GM12864 (cell line): ENCODE measurements around the gene FAM131A.

Experiments used
- DNase-seq: peaks from one replicate; pipeline ENCODE4 v3.0.0-alpha.2; 2011; ENCODE audit warnings: low read depth
- H3K4me3 ChIP-seq: 2 replicates; pipeline ENCODE4 v1.5.1; 2011; ENCODE audit warnings: mild to moderate bottlenecking, low read depth, low read length, control low read depth
- TF ChIP-seq, protein P1 (sequence below): IDR thresholded peaks from 2 replicates; pipeline ENCODE4 v1.5.1; 2011; ENCODE audit warnings: low read depth, mild to moderate bottlenecking, moderate library complexity, low read length, control low read depth, inconsistent platforms; ENCODE audit errors: missing control alignments

Gene FAM131A

GRCh38 chr3:184360929-184361531 is 23.6 kb downstream of the FAM131A start:
- TF ChIP-seq, protein P1, sequence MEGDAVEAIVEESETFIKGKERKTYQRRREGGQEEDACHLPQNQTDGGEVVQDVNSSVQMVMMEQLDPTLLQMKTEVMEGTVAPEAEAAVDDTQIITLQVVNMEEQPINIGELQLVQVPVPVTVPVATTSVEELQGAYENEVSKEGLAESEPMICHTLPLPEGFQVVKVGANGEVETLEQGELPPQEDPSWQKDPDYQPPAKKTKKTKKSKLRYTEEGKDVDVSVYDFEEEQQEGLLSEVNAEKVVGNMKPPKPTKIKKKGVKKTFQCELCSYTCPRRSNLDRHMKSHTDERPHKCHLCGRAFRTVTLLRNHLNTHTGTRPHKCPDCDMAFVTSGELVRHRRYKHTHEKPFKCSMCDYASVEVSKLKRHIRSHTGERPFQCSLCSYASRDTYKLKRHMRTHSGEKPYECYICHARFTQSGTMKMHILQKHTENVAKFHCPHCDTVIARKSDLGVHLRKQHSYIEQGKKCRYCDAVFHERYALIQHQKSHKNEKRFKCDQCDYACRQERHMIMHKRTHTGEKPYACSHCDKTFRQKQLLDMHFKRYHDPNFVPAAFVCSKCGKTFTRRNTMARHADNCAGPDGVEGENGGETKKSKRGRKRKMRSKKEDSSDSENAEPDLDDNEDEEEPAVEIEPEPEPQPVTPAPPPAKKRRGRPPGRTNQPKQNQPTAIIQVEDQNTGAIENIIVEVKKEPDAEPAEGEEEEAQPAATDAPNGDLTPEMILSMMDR: no peak
- DNase-seq: no peak
- H3K4me3 ChIP-seq: peak overlapping the region; percentile 90

DNA sequence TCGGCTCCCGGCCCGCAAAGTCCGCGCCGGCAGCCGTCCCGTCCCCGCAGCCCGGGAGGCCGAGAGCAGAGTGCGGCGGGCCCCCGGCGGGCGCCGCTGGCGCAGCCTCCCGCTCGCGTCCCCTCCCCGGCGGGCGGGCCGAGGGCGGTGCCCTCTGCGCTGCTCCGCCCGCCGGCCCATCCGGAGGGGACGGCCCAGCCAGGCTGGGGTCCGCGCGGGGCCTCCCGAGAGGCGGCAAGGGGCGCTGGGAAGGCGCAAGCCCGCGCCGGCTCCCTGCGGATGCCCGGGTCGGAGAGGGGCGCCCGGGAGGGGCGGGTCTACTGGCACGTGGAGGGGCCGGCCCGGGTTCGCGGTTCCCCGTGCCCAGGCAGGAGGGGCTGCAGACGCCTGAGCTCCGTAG is 24.1 kb downstream of the FAM131A start, which contains the start of the genes CLCN2 and POLR2H:
Gene CLCN2 (minus strand): TSS at position 74 of the 400 bp plus-strand sequence. CDS start 126 bp downstream, outside the sequence.
Gene POLR2H (plus strand): TSS at position 179 of the 400 bp plus-strand sequence. CDS start 1,783 bp downstream, outside the sequence.
- TF ChIP-seq, protein P1: no peak
- DNase-seq: no peak
- H3K4me3 ChIP-seq: peak within 1 kb of the TSS; percentile 90

- TF ChIP-seq, protein P1: no peak
- peak overlapping the region; percentile 90 for H3K4me3 ChIP-seq
- DNase-seq: no peak
Measured at GRCh38 chr3:184361932-184362667, 24.7 kb downstream of the FAM131A start.

DNA sequence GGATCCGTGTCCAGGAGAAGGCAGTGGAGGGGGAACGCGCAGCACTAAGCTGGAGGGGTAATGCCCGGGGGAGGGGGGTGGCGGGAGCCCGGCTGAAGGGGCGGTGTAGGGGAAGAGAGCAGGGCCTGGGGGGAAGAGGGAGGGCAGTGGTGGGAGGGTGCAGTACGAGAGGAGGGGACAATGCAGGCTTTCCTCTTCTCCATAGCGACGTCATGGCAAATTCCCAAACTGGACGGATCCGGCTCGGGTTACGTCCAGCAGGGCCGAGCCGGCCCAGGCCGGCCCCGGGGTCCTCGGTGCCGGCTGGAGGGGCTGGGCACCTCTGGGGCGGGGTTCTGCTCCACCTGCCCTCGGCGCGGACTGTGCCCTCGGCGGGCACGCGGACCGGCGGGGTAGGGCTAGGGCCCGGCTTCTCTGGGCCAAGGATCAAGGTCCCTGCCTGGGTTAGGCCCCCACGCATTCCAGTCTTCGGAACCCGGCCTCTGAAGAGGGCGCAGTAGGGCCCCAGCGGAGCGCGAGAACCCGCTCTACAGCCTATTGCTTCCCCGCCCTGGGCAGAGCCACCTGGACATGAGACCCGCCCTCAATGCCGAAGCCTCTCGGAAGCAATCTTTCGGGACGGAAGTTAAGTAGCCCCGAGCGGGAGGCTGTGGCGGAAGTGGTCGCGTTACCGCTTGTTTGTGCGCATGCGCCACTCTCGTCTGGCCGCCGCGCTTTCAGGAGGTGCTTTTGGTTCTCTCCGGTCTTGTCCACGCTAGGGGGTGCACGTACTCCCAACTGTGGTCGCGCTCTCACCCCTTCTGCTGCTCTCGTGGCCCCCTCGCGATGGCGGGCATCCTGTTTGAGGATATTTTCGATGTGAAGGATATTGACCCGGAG is 25.5 kb downstream of the FAM131A start:
- TF ChIP-seq, protein P1: peak; percentile 64
- peak; percentile 95 for DNase-seq
- peak overlapping the region; percentile 90 for H3K4me3 ChIP-seq

GRCh38 chr3:184366619-184367289 is 29.4 kb downstream of the FAM131A start:
- TF ChIP-seq, protein P1: no peak
- no peak overlapping the region for H3K4me3 ChIP-seq
- DNase-seq: no peak

- no peak overlapping the region for H3K4me3 ChIP-seq
- TF ChIP-seq, protein P1: no peak
- DNase-seq: no peak
Measured at GRCh38 chr3:184368116-184368515, 30.7 kb downstream of the FAM131A start.
